Motor neuron (in vitro differentiated cells): ENCODE results near the gene TRAF3IP1. TPM values are rescaled to one million over a fixed set of nuclear protein-coding genes. Genes with fewer than 3 reads are reported as not detected.
"Not testable (repeated sequence)": the region's sequence is repeated elsewhere in the genome, so short reads cannot be mapped to it uniquely, and the experiment has no call there.

Source experiments
- ATAC-seq, 8 experiments: fragments of 200-7000 bp; cut with Tn5 transposase; replicated peaks in 6 of 8; 2 replicates each; pipeline ENCODE4 v1.8.0; 2021; ENCODE audit warnings: mild to moderate bottlenecking in 8 of 8, moderate library complexity in 8 of 8
- H3K27ac ChIP-seq, 2 donors: fragments of 250-450 bp; sonication (Bioruptor Pico); 2 replicates each; pipeline ENCODE4 v1.9.0; 2021; ENCODE audit warnings: antibody characterized with exemption in 2 of 2, mild to moderate bottlenecking in 2 of 2, moderate library complexity in 1 of 2
- H3K4me1 ChIP-seq, 2 donors: fragments of 250-450 bp; sonication (Bioruptor Pico); replicated peaks in 1 of 2; 2 replicates each; pipeline ENCODE4 v1.6.1; 2021; ENCODE audit warnings: antibody characterized with exemption in 2 of 2, mild to moderate bottlenecking in 2 of 2, moderate library complexity in 1 of 2
- H3K4me3 ChIP-seq, 5 donors: fragments of 250-450 bp; sonication (Bioruptor Pico); 2 replicates each; pipeline ENCODE4 v1.9.0; 2021; ENCODE audit warnings: antibody characterized with exemption in 5 of 5, mild to moderate bottlenecking in 5 of 5, moderate library complexity in 4 of 5
- WGBS, 10 experiments: fragments of 450-650 bp; shearing (Covaris generic); methylation state at CpG; one replicate each; pipeline ENCODE4 v1.0.0; 2022; 5-methylcytosine and 5-hydroxymethylcytosine counted together
- in situ Hi-C, 9 experiments: fragments of 400-800 bp; cut with MboI; loops; one replicate each; pipeline ENCODE4 v1.15.0; 2021; ENCODE audit warnings: low sequenced_read_pairs in 9 of 9, low pct_unique_long_range_greater_than_20kb in 2 of 9; ENCODE audit not compliant: unreplicated experiment in 9 of 9
- total RNA-seq, 8 experiments: library from RNA; unstranded; fragments of 300-600 nt; gene quantifications; 2 replicates each; pipeline versions ENCODE4 v1.2.3 to v1.2.4, GENCODE V29; 2022

Gene TRAF3IP1
- total RNA-seq, 8 experiments from 2014 or later = 5.3 to 16.6 (median 11.7) TPM

- H3K4me1 ChIP-seq = no peaks in the 10 kb centered on the region
- H3K4me3 ChIP-seq = no peak overlapping the region
- in situ Hi-C loops = loop anchor here in 4 of 9 experiments (25.0 kb wide), 2 partner anchors 418 to 718 kb away; no protein-coding TSS in a partner anchor
- H3K27ac ChIP-seq = no peak overlapping the region
- WGBS, 10 experiments = 6 to 100% (median 78%) methylated on average over 1 to 10 of the region's 10 CpGs; no CpG with 5 or more reads in 1 of the 10 experiments
- ATAC-seq = peak in 1 of 8 experiments; percentile 42
These were observed 49.3 kb downstream of the TRAF3IP1 start for GRCh38 chr2:238369591-238370040.

- peak in 6 of 8 experiments; percentile 10 to 68 (median 37) for ATAC-seq
- Histone ChIP-seq H3K4me3 (no peak overlapping the region), H3K27ac (no peak overlapping the region), H3K4me1 (no peaks in the 10 kb centered on the region)
- in situ Hi-C loops = loop anchor here in 4 of 9 experiments (25.0 kb wide), 2 partner anchors 417 to 717 kb away; no protein-coding TSS in a partner anchor
- WGBS, 10 experiments = 14 to 100% (median 100%) methylated on average over 1 to 3 of the region's 10 CpGs; no CpG with 5 or more reads in 3 of the 10 experiments
These were observed 49.9 kb downstream of the TRAF3IP1 start for GRCh38 chr2:238370094-238370822.

- 11 to 77% (median 41%) methylated on average over 1 to 9 of the region's 10 CpGs for WGBS, 10 experiments
- Histone ChIP-seq H3K27ac (no peak overlapping the region), H3K4me3 (no peak overlapping the region), H3K4me1 (no peaks in the 10 kb centered on the region)
- ATAC-seq = peak; percentile 53 to 100 (median 84)
- in situ Hi-C loops = loop anchor here in 4 of 9 experiments (25.0 kb wide), 2 partner anchors 416 to 716 kb away; no protein-coding TSS in a partner anchor
These were observed 50.6 kb downstream of the TRAF3IP1 start for GRCh38 chr2:238370823-238371372.

GRCh38 chr2:238372277-238372676, 52.0 kb downstream of the TRAF3IP1 start:
- not testable (repeated sequence) for ATAC-seq, H3K27ac ChIP-seq, H3K4me1 ChIP-seq, H3K4me3 ChIP-seq
- in situ Hi-C loops = loop anchor here in 4 of 9 experiments (25.0 kb wide), 2 partner anchors 415 to 715 kb away; no protein-coding TSS in a partner anchor
- WGBS, 10 experiments = 84 to 100% (median 100%) methylated on average over 1 to 2 of the region's 3 CpGs; no CpG with 5 or more reads in 7 of the 10 experiments

- ATAC-seq = no peak
- no peak overlapping the region for H3K4me3 ChIP-seq
- peaks cover 4 to 6% of the 10 kb centered on the region in 2 donors for H3K4me1 ChIP-seq
- 51 to 100% (median 96%) methylated on average over 1 to 8 of the region's 8 CpGs; no CpG with 5 or more reads in 1 of the 10 experiments for WGBS, 10 experiments
- in situ Hi-C loops = no loop called here
- H3K27ac ChIP-seq = no peak overlapping the region
These were observed 56.6 kb downstream of the TRAF3IP1 start for GRCh38 chr2:238376884-238377391.

- Histone ChIP-seq H3K27ac (no peak overlapping the region), H3K4me1 (peaks cover 4 to 6% of the 10 kb centered on the region in 2 donors), H3K4me3 (no peak overlapping the region)
- ATAC-seq = no peak
- WGBS, 10 experiments = 61 to 100% (median 85%) methylated on average over 1 to 10 of the region's 11 CpGs
- in situ Hi-C loops = no loop called here
These were observed 58.1 kb downstream of the TRAF3IP1 start for GRCh38 chr2:238378230-238379095.

- 20 to 83% (median 77%) methylated on average over 1 to 12 of the region's 15 CpGs; no CpG with 5 or more reads in 4 of the 10 experiments for WGBS, 10 experiments
- H3K4me1 ChIP-seq = peaks cover 4 to 6% of the 10 kb centered on the region in 2 donors
- ATAC-seq = peak in 1 of 8 experiments; percentile 14
- no peak overlapping the region for H3K4me3 ChIP-seq
- no peak overlapping the region for H3K27ac ChIP-seq
- in situ Hi-C loops = no loop called here
These were observed 58.9 kb downstream of the TRAF3IP1 start for GRCh38 chr2:238379096-238379810.

GRCh38 chr2:238380336-238380735, 60.0 kb downstream of the TRAF3IP1 start:
- in situ Hi-C loops = no loop called here
- no peak for ATAC-seq
- Histone ChIP-seq H3K27ac (no peak overlapping the region), H3K4me1 (peaks cover 4 to 6% of the 10 kb centered on the region in 2 donors), H3K4me3 (no peak overlapping the region)
- 71 to 100% (median 93%) methylated on average over 1 to 5 of the region's 7 CpGs; no CpG with 5 or more reads in 4 of the 10 experiments for WGBS, 10 experiments

- 57 to 100% (median 89%) methylated on average over 1 of the region's 1 CpG; no CpG with 5 or more reads in 1 of the 10 experiments for WGBS, 10 experiments
- Histone ChIP-seq H3K27ac (no peak overlapping the region), H3K4me1 (peaks cover 4 to 6% of the 10 kb centered on the region in 2 donors), H3K4me3 (no peak overlapping the region)
- in situ Hi-C loops = no loop called here
- no peak for ATAC-seq
These were observed 60.5 kb downstream of the TRAF3IP1 start for GRCh38 chr2:238380785-238381184.

GRCh38 chr2:238381341-238382115, 61.2 kb downstream of the TRAF3IP1 start:
- H3K27ac ChIP-seq = no peak overlapping the region
- no peak overlapping the region for H3K4me3 ChIP-seq
- peaks cover 4 to 6% of the 10 kb centered on the region in 2 donors for H3K4me1 ChIP-seq
- ATAC-seq = no peak
- in situ Hi-C loops = no loop called here
- 87 to 96% (median 91%) methylated on average over 3 to 13 of the region's 16 CpGs for WGBS, 10 experiments

GRCh38 chr2:238382381-238382781, 62.1 kb downstream of the TRAF3IP1 start:
- peaks cover 4 to 6% of the 10 kb centered on the region in 2 donors for H3K4me1 ChIP-seq
- 44 to 100% (median 83%) methylated on average over 1 to 4 of the region's 5 CpGs; no CpG with 5 or more reads in 1 of the 10 experiments for WGBS, 10 experiments
- no peak overlapping the region for H3K27ac ChIP-seq
- in situ Hi-C loops = no loop called here
- ATAC-seq = no peak
- H3K4me3 ChIP-seq = no peak overlapping the region
